ENCODE data around the gene H6PD. TPM values are rescaled to one million over a fixed set of nuclear protein-coding genes. Genes with fewer than 3 reads are reported as not detected.

The H6PD gene
- total and polyA plus RNA-seq, 2 donors (not counting 3 experiments of a cell fraction or from before 2014, with no cell fraction given) = 24.5 to 29.0 TPM

DNA sequence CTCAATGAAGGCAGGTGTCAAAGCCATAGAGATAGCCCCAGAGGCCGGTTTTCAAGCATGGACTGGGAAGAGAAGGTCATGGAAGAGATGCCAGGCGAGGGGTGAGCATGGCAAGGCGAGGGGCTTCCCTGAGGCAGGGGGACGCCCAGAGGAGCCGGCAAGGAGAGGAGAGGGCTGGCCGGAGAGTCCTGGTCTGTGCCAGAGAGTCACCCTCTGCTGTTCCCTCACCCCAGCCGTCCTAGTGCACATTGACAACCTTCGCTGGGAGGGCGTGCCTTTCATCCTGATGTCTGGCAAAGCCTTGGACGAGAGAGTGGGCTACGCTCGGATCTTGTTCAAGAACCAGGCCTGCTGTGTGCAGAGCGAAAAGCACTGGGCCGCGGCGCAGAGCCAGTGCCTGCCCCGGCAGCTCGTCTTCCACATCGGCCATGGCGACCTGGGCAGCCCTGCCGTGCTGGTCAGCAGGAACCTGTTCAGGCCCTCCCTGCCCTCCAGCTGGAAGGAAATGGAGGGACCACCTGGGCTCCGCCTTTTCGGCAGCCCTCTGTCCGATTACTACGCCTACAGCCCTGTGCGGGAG is 28.8 kb downstream of the H6PD start:
- intact Hi-C loops (cut with micrococcal nuclease) = no loop called here
- no peak for DNase-seq (ENCODE audit: low read depth, low spot score)
- no peak for TF ChIP-seq GATA2 (IDR thresholded peaks at IDR 0.05; ENCODE audit: insufficient read depth, insufficient read length, low read depth, low read length)
- no peak for TF ChIP-seq POLR2AphosphoS5 (IDR thresholded peaks at IDR 0.05; ENCODE audit: insufficient read depth, low read depth, low read length)
- TF ChIP-seq, protein P1, sequence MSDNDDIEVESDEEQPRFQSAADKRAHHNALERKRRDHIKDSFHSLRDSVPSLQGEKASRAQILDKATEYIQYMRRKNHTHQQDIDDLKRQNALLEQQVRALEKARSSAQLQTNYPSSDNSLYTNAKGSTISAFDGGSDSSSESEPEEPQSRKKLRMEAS (IDR thresholded peaks at IDR 0.05; ENCODE audit: insufficient read depth, insufficient read length) = no peak
- no peak for TF ChIP-seq FOS (IDR thresholded peaks at IDR 0.05; ENCODE audit: borderline replicate concordance, insufficient read depth, low read length)
- no peak for TF ChIP-seq EZH2 (IDR thresholded peaks at IDR 0.05; ENCODE audit: borderline replicate concordance, low read depth, low read length, severe bottlenecking)
- TF ChIP-seq MYC (IDR thresholded peaks at IDR 0.05; ENCODE audit: low read depth, low read length) = no peak
- no peak for TF ChIP-seq JUN (IDR thresholded peaks at IDR 0.05; ENCODE audit: borderline replicate concordance, insufficient read depth, insufficient read length, low read depth)
- no peak for TF ChIP-seq POLR2A (IDR thresholded peaks at IDR 0.05; ENCODE audit: low read depth, low read length)
- TF ChIP-seq, protein P2, sequence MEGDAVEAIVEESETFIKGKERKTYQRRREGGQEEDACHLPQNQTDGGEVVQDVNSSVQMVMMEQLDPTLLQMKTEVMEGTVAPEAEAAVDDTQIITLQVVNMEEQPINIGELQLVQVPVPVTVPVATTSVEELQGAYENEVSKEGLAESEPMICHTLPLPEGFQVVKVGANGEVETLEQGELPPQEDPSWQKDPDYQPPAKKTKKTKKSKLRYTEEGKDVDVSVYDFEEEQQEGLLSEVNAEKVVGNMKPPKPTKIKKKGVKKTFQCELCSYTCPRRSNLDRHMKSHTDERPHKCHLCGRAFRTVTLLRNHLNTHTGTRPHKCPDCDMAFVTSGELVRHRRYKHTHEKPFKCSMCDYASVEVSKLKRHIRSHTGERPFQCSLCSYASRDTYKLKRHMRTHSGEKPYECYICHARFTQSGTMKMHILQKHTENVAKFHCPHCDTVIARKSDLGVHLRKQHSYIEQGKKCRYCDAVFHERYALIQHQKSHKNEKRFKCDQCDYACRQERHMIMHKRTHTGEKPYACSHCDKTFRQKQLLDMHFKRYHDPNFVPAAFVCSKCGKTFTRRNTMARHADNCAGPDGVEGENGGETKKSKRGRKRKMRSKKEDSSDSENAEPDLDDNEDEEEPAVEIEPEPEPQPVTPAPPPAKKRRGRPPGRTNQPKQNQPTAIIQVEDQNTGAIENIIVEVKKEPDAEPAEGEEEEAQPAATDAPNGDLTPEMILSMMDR (IDR thresholded peaks at IDR 0.05; ENCODE audit: extremely low read depth in 1 of 2, insufficient read depth in 1 of 2, low read depth in 1 of 2, low read length in 2 of 2) = no peak
- dilution Hi-C loops (cut with MboI; ENCODE audit: extremely low pct_ligation_motif_present, low sequenced_read_pairs) = no loop called here
- Histone ChIP-seq H2AFZ (ENCODE audit: low read depth, low read length) (no peak overlapping the region), H3K27me3 (ENCODE audit: control insufficient read depth in 2 of 2, insufficient read depth in 2 of 2, low read length in 2 of 2) (no peaks in the 10 kb centered on the region), H4K20me1 (replicated peaks; ENCODE audit: control insufficient read depth, extremely low read depth, insufficient read depth, low read length) (no peaks in the 10 kb centered on the region), H3K9ac (replicated peaks; ENCODE audit: extremely low read depth, insufficient read depth, low read length) (no peak overlapping the region), H3K4me1 (ENCODE audit: control insufficient read depth, extremely low read depth, insufficient read depth, low read length) (no peaks in the 10 kb centered on the region), H3K9me3 (replicated peaks; ENCODE audit: control insufficient read depth, insufficient read depth, low read length) (no peaks in the 10 kb centered on the region), H3K36me3 (ENCODE audit: control insufficient read depth in 2 of 2, extremely low read depth in 1 of 2, insufficient read depth in 2 of 2, low read length in 2 of 2) (peaks cover 0 to 10% of the 10 kb centered on the region in 2 experiments), H3K79me2 (ENCODE audit: control insufficient read depth, insufficient read depth, low read length) (peaks cover 17% of the 10 kb centered on the region), H3K4me2 (ENCODE audit: insufficient read depth, low read length) (no peak overlapping the region), H3K4me3 (replicated peaks in 1 of 3; ENCODE audit: insufficient read depth in 1 of 3, low read depth in 1 of 3, low read length in 3 of 3) (no peak overlapping the region), H3K27ac (ENCODE audit: insufficient read depth, low read depth, low read length) (no peak overlapping the region), H3K9me1 (replicated peaks; ENCODE audit: control insufficient read depth, extremely low read depth, insufficient read depth, low read length) (no peaks in the 10 kb centered on the region)
- no TSS peak for BruUV-seq (replicated peaks)
- POLR2A ChIA-PET = no interaction called here
- FAIRE-seq = no peak
- CTCF ChIA-PET = no interaction called here
